Endometrium (tissue), 2 donors: Measurements from ENCODE around the gene CRAMP1.

Experiments
- FAIRE-seq: peaks from 2 replicates; lab custom pipeline; 2012; peaks lifted over from hg19 to GRCh38; lab: Jason Lieb, UNC
- donor health status: control.
- donor health status: control.

CRAMP1 gene

GRCh38 chr16:1601489-1601888 is 10.7 kb upstream of the CRAMP1 start:
- no peak for FAIRE-seq

DNA sequence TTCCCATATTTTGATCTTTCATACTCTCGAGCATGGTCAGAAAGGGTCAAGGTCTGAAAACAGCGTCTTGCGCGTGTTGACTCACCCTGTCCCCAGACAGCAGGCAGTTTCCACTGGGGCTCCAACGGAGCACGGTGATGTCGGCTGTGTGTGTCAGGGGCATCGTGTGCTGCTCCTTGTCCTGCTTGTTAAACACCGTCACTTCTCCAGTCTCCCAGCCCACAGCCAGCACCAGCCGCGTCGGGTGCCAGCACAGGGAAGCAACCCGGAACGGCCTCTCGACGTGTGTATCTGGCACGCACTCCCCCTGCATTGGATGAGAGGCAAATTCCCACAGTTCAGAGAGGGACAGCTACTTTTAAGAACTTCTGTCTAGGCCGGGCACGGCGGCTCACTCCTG is 9.9 kb upstream of the CRAMP1 start:
- FAIRE-seq: no peak

DNA sequence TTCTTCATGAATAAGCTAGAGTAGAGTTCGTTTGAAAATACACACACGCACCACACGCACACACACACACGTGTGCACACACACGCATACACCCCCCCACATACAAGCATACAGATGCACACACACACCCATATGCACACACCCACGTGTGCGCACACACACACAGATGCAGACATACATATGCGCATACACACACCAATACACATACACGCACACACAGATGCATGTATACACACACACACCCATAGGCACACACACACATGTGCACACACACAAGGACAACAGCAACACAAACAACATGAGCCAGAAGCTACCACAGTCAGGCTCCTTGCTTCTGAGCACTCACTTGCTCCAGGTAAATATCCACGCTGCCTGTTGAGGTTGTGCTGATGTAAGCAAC is 5.4 kb upstream of the CRAMP1 start:
- no peak for FAIRE-seq

DNA sequence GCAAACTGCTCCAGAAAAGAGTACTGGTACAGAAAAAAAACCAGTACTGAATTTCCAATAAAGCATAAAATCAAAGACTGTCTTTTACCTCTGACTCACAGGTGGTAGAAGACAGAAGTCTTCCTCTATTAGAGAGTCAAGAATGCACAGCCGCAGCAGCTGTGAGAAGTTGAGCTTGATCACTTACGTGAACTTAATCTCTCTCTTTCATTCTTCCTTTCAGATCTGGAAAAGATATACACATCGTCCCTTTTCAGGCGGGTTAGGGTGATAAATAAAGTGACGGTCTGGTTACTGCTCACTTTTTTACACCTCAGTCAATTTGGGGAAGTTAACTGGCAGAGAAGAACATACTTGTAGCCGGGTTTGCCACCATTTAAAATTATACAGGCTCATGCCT is 4.2 kb upstream of the CRAMP1 start:
- no peak for FAIRE-seq

GRCh38 chr16:1610071-1610898 is 1.9 kb upstream of the CRAMP1 start:
- FAIRE-seq: peak; percentile 4

GRCh38 chr16:1610899-1611632 is 1.1 kb upstream of the CRAMP1 start:
- FAIRE-seq: no peak

- FAIRE-seq: no peak
Observed at GRCh38 chr16:1613211-1613622, 1.1 kb downstream of the CRAMP1 start.

DNA sequence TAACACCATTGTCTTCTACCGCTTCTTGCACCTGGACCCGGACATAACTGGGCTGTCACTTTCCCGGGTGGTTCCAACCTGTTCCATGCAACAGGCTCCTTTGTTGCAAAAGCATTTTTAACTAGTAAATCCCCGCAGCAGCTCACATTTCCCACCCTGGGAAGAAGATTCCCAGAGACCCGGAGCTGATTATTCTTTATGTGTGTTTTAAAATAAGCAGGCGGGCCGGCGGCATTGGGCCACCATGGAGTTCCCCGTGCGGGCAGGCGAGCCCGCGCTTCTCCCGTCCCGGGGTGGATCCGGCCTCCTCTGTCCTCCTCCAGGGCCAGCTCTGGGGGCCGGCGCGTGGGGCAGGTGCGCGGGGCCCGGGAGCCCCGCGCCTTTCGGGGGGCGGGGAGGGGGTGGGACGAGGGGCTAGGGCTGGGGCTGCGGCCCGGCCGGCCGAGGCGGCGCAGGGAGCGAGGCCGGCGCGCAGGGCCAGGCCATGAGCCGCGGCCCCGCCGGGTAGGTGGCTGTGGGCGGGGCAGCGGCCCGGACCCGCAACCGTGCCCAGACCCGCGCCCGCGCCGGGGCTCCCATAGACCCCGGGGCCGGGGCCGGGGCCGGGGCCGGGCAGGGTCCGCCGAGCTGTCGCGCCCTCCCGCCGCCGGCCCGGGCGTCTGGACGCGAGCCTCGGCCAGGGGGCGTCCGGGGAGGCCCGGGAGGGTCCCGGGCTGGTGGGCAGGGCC is 1.7 kb downstream of the CRAMP1 start:
- FAIRE-seq: no peak

GRCh38 chr16:1614456-1615102 is 2.4 kb downstream of the CRAMP1 start:
- no peak for FAIRE-seq

- no peak for FAIRE-seq
Observed at GRCh38 chr16:1615761-1616160, 3.6 kb downstream of the CRAMP1 start.

- FAIRE-seq: no peak
Observed at GRCh38 chr16:1619976-1620375, 7.8 kb downstream of the CRAMP1 start.

DNA sequence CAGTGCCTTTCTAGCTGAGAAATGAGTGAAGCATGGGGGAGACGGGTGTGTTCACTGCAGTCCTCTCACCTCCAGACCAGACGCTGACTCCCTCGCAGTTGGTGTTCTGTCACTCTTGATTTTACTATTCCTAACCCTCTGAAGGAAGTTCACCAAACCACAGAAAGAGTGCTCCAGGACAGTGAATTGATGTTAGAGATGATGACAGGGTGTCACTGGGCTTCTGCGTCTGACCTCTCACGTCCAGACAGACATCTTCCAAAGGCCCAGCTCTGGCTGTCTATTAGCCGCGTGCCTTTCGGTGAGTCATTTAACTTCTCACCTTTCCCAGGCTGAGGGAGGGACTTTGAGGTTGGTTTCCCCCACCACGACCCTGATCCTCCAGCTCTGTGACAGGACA is 8.2 kb downstream of the CRAMP1 start:
- no peak for FAIRE-seq

GRCh38 chr16:1621851-1622250 is 9.7 kb downstream of the CRAMP1 start:
- FAIRE-seq: no peak

GRCh38 chr16:1626327-1626726 is 14.2 kb downstream of the CRAMP1 start:
- FAIRE-seq: no peak

- FAIRE-seq: no peak
Observed at GRCh38 chr16:1626776-1627175, 14.6 kb downstream of the CRAMP1 start.

DNA sequence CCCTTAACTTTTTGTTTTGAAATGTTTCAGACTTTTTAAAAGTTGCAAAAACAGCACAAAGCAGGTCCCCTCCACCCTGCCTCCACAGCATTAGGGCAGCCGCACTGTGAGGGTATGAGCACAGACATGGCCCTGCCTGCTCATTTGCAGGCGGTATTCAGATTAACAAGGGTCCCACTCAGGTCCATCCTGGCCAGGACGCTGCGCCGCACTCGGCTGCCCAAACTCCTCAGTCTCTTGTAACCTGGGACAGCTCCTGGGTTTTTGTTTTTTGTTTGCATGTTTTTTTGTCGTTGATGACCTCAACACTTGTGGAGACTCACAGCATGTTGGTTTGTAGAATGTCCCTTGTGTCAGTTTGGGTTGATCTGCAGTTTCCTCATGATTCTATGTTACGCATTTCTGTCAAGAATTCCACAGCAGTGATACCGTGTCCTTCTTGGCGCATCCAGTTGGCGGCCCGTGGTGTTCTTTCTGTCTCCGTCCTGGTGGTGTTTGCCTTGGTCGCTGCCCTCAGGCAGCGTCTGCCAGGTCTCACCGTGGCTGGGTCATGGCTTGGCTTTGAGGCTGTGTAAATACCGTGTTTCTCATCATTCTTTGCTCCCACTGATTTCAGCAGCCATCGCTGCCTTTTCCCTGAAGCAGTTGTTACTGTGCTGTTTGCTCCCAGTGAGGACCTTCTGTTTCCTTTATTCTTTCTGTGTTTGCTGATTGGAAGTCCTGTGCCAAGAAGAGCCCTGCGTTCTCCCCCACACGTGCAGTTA is 18.5 kb downstream of the CRAMP1 start:
- no peak for FAIRE-seq

- FAIRE-seq: no peak
Observed at GRCh38 chr16:1631230-1631629, 19.1 kb downstream of the CRAMP1 start.

- no peak for FAIRE-seq
Observed at GRCh38 chr16:1631931-1632637, 19.9 kb downstream of the CRAMP1 start.

DNA sequence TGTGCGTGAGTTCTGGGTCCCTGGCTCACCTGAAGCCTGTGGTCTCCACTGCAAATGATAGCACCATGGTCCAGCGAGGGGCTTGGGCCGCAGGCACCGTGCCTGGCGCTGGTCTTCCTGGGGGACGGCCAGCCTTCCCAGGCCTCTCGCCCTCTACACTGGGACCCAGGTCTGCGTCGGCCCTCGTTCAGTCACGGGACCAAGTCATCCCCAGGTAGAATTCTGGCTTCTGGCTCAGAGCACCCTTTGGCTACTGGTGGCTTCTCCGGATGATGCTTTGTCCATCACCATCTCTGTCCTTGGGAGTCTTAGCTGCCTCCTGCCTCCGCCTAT is 20.4 kb downstream of the CRAMP1 start:
- FAIRE-seq: no peak

- no peak for FAIRE-seq
Observed at GRCh38 chr16:1633310-1633709, 21.1 kb downstream of the CRAMP1 start.

GRCh38 chr16:1634541-1634940 is 22.4 kb downstream of the CRAMP1 start:
- no peak for FAIRE-seq
